GM21786 (cell line): Measurements from ENCODE around the gene TMEM205.
"Not testable (repeated sequence)": the region's sequence is repeated elsewhere in the genome, so short reads cannot be mapped to it uniquely, and the experiment has no call there.

Experiments
- ATAC-seq: cut with Tn5 transposase; IDR thresholded peaks from one replicate; pipeline ENCODE4 v1.9.1; 2021; ENCODE audit not compliant: unreplicated experiment

TMEM205 gene

DNA sequence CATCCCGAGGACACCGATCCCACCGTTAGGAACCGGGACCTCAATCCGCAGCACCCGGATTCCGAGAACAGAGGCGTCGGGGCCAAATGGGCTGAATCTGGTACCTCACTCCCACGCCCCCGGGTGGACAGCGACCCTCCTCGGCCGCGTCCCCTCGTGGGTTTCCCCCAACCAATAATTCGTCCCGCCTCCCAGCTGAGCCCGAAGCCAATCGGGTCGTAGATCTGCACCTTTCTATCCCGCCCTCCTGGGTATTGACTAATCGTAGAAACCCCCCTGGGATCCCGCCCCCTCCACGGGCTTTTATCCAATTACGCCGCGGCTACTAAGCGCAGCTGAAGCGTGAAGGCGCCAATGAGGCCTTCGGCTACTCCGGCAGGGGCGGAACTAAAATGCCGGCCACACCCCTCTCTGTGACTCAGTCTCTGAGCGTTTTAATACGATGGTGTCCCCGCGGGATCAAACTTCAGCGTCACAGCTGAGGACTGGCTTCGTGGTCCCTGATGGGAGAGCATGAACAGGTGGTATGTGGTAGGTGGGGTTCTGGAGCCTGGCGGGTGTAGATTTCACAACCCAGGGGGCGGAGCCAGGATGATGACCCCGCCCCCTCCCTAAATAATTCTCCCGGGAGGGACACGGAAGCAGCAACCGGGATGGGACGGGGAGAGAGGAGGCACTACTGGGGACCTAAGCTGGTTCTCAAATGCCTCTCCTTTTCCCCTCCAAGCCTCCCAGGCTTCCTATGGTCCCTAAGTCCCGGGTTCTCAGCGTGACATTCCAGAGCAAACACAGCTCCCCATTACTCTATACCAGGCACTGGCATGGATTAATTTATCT is at the start of gene TMEM205, which contains the start of gene CCDC159:
TSS of gene TMEM205 (minus strand) at position 165 of the 837 bp plus-strand sequence. CDS start 649 bp downstream, outside the sequence.
TSS of gene CCDC159 (plus strand) at position 416 of the 837 bp plus-strand sequence. CDS start at position 504, 88 bp downstream.
- peak; percentile 82 for ATAC-seq

DNA sequence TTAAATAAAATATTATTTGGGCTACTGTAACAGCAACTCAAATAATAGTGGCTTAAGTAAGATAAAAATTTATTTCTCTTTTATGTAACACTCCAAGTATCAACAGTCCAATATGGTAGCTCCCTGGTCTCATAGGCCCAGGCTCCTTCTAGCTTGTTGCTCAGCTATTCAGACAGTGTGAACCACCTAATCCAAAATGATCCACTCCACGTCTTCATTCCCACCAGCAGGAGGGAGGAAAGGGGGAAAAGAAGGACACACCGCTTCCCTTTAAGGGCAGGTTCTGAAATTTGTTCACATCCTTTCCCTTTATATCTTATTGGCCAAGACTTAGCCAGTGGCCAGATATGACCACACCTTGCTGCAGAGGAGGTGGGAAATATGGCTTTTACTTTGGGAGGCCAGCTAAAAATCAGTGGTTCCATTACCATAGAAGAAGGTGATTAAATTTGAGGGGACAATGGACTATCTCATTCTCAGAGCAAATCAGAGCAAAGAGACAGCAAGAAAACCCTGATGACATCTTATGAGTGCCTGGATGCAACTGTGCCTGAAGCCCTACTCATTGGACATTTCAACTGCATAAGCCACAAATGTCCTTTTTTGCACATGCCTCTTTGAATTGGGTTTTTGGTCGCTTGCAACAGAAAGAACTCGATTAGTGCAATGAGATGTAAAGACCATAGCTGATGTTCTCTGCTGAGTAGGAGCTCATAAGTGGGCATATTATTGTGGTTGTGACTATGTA is 45.0 kb upstream of the TMEM205 start:
- no peak for ATAC-seq

DNA sequence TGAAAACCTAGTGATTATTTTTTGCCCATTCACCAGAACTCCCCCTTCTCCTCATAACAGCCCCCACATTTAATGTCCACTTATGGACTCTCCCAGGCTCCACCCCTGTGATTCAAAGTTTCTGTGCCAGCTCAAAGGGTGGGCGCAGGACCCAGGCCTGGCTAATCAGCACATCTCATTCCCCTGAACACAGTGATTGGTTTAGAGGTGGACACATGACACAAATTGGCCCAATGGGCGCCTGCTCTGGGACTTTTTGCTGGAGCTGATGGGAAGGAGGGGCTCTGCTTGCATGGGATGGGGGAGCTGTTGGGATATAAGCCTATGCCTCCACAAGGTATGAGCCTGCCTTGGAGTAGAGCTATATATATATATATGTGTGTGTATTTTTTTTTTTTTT is 44.3 kb upstream of the TMEM205 start:
- no peak for ATAC-seq

DNA sequence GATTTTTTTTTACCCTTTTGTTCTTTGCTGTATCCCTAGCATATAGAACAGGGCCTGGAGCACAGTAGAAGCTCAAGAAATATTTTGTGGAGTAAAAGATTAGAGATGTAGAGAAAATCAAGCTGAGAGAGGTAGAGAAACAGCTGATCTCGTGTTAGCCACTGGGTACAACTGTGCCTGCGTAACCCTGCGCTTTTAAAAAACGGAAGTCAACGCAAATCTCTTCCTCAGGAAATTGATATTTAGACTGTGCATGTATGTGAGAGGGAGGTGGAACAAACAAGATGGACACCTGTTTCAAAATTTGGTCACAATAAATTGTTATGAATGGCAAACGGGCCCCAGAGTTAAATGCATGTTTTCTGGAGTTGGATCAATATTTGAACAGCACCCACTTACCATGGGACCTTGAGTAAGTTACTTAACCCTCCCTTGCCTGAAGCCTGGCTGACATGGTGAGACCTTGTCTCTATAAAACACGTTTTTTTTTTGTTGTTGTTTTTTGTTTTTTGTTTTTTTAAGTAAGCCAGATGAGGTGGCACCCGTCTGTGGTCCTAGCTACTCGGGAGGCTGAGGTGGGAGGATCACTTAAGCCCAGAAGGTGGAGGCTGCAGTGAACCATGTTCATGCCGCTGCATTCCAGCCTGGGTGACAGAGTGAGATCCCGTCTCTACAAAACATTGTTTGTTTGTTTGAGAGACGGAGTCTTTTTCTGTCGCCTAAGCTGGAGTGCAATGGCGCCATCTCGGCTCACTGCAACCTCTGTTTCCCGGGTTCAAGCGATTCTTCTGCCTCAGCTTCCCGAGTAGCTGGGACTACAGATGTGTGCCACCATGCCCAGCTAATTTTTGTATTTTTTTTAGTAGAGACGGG is 41.3 kb upstream of the TMEM205 start:
- no peak for ATAC-seq

DNA sequence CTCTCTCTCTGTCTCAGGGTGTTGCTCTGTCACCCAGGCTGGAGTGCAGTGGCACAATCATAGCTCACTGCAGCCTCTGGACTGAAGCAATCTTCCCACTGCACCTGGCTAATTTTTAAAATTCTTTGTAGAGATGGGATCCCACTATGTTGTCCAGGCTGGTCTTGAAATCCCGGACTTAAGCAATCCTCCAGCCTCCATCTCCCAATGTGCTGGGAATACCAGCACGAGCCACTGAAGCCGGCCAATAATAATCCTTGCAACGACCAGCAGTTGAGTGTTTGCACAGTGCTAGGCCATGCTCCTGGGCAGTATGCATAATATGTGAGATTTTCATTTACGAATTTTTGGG is 38.7 kb upstream of the TMEM205 start:
- ATAC-seq, result no peak

DNA sequence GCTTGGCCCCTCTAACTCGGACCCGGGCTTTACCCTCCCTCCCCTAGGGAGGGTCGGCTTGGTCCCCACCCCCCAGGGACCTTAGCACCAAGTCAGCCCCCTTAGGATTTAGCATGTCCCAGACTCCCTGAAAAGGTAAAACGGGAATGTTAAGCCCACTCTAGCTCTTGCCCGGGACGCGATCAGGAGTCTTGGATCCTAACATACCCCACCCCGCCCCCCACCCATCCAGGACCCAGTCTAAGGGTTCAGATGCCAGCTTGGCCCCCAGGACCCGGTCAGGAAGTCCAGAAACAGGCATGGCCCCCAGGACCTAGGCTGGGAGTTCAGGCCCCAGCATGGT is 37.6 kb upstream of the TMEM205 start:
- ATAC-seq, result no peak

DNA sequence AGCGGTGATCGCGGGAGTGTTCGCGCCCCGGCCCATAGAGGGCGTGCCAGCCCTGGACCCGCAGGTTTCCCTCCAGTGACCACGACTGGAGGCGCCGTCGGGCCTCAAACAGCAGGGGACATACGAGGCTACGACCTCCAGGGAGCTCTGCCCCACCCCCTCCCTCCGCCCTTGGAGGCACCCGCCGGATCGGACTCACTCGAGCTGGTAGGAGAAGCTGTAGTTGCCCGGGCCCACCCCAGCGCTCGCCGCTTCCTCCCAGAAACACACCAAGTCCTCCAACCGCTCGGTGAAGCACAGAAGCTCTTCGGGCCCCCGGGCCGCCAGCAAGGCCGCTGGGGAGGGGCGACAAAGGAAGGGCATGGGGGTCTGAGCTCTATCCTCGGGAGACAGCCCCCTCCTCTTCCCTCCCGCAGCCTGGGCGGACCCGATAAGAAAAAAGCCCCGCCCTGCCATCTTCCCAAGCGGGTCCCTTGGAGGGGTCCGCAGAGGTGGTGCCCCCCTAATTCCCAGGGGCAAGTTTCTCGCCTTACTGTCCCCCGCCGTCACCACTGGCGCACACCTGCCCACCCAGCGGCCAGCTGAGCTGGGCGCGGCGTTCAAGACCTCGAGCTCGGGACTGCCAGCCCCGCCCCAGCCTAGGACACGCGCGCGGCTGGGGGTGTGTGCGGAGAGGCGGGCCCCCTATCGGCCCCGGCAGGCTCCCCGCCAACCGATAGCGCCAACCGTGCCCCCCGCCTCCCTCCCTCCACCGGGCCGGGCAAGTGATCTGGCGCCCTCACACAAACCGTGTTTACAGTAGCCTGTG is 37.0 kb upstream of the TMEM205 start:
- ATAC-seq, result no peak

DNA sequence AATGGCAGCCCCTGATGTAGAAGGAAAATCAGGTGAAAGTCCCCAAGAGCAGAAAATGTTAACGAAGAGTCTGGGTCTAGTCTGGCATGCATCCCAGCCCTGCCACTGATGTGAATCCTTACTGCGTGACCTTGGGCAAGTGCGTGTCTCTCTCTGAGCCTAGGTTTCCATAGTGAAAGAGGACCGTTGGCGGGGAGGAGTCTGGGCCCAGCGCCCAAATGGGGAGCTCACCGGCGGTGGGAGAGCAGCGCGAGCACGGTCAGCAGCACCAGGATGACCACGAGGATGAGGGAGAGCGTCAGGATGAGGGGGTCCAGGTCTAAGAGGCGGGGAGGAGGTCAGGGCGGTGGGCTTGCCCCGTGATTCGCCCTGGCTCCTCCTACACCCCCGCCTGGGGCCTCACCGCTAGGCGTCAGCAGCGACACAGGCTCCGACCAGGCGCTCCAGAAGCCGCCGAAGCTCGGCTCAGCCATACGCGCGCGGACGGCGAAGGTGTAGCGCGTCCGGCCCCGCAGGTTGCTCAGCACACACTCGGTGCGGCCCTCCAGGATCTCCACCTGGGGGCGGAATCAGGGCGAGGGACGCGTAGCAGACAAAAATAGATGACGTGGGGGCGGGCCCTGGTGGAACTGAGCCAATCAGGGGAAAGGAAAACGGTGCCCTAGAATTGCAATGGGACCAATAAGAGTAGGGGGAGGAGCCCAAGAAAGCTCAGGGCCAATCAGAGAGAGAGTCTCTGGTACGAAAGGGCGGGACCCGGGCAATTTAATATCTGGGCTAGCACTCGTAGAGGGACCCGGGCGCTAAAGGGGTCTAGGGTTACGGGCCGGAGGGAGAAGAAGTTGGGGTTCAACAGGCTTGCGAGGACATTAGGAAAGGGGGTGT is 34.8 kb upstream of the TMEM205 start:
- peak; percentile 71 for ATAC-seq

DNA sequence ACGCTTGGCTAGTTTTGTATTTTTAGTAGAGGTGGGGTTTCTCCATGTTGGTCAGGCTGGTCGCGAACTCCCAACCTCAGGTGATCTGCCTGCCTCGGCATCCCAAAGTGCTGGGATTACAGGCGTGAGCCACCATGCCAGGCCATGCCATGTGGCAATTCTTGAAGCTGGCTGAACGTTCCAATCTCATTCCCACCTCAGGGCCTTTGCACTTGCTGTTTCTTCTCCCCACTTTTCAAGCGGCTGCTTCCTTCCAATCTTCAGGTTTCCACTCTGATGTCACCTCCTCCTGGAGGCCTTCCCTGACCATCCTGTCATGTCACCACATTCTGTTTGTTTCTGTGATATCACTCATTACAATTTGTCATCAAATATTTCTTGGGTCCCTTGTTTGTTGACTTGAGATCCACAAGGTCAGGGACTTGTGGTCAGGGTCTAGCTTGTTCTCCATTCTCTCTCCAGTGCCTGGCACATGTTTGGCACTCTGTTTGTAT is 33.8 kb upstream of the TMEM205 start:
- ATAC-seq, result no peak

DNA sequence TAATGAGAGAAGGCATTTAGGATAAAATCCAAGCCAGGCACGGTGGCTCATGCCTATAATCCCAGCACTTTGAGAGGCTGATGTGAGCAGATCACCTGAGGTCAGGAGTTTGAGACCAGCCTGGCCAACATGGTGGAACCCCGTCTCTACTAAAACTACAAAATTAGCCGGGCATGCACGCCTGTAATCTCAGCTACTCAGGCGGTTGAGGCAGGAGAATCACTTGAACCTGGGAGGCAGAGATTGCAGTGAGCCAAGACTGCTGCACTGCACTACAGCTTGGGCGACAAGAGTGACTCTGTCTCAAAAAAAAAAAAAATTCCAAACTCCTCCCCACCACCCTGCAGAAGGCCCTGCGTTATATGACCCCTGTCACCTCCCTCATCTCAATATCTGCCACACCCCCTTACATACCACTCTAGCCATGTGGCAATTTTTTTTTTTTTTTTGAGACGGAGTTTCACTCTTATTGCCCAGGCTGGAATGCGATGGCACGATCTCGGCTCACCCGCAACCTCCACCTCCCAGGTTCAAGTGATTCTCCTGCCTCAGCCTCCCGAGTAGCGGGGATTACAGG is 33.3 kb upstream of the TMEM205 start:
- not testable (repeated sequence) for ATAC-seq

DNA sequence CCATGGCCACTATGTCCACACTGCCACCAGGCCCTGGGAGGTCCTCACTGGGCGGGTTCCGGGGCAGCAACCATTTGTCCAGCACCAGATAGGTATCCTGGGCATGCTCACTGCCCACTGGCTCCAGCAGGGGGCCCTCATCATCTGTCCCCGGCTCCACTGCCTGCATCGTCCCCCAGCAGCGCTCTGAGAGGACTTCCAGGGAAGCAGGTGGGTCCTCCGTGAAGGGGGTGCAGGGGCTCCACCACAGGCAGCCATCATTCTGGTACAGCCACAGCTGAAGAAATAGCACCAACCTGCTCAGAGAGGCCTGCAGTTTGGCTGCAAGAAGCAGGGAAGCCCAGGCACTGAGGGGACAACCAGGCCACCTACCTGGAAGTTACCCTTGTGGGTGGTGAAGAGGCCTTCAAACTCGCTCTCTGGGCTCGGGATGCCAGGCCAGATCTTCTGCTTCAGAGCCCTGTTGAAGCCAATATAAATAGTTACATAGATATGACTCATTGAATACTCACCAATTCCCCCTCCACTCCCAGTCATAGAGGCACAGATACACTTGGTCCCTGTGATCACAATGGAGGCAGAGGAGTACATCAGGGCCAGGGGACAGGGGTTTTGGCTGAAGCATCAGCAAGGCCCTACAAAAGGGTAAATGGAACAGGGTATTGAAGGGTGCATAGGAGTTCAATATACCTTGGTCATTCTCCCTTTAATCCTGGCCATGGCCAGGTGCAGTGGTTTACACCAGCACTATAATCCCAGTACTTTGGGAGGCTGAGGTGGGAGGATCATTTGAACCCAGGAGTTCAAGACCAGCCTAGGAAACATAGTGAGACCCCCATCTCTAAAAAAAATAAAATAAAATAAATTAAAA is 32.5 kb upstream of the TMEM205 start:
- no peak for ATAC-seq

DNA sequence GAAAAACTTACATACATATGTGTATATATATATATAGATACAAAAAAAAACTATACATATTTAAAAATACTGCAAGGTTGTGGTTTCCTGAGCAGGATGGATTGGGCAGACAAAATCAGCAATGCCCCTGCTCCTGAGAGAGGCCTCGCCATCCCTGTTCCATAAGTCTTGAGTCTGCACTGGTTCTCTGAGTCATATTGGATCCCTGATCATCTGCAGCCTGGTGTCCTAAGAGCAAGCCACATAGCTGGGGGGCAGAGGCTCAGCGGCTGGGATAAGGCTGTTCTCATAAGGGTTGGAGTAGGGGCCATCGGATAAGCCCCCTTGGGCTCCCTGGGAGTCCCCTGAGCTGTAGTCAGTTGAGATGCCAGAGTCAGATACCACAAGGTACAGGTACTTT is 31.7 kb upstream of the TMEM205 start:
- ATAC-seq, result no peak

DNA sequence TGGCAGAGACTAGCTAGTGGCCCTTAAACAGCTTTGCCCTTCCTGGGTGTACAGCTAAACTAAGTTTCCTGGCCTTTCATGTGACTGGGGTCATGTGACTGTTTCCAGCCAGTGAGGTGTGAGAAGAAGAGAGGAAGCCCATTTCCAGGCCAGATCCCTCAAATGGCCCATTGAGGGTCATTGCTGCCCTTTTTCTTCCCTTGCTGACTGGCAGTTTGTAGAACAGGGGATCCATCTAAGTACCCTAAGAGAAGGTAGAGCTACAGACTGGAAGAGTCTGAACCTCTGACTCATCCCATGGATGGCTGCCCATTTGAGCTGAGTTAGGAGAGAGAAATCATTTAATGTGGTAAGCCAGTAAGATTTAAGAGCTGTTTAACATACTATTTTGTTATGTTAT is 31.2 kb upstream of the TMEM205 start:
- ATAC-seq, result no peak

DNA sequence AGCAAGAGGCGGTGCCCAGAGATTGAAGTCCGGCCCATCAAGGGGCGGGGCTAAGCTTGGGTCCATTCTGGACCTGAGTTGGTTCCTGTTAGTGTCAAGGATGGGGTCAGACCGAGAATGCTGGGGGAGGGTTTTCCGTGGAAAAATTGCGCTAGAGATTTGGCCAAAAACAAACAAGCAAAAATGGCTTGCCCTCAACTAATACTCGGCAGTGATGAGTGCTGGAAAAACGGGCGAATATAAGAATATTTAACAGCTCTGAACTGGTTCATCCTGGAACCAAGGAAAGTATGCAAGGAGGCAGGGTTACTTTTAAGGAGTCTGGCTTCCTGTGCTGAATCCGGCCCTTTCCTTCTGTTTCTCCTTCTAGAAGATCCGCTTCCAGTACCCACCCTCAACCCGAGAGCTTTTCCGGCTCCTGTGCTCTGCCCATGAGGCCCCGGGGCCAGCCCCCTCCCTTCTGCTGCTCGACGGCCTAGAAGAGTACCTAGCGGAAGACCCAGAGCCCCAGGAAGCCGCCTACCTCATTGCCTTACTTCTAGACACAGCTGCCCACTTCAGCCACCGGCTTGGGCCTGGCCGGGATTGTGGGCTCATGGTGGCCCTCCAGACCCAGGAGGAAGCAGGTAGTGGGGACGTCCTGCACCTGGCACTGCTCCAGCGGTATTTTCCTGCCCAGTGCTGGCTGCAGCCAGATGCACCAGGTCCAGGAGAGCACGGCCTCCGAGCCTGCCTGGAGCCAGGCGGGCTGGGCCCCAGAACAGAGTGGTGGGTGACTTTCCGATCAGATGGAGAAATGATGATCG is 29.3 kb upstream of the TMEM205 start:
- ATAC-seq, result no peak

DNA sequence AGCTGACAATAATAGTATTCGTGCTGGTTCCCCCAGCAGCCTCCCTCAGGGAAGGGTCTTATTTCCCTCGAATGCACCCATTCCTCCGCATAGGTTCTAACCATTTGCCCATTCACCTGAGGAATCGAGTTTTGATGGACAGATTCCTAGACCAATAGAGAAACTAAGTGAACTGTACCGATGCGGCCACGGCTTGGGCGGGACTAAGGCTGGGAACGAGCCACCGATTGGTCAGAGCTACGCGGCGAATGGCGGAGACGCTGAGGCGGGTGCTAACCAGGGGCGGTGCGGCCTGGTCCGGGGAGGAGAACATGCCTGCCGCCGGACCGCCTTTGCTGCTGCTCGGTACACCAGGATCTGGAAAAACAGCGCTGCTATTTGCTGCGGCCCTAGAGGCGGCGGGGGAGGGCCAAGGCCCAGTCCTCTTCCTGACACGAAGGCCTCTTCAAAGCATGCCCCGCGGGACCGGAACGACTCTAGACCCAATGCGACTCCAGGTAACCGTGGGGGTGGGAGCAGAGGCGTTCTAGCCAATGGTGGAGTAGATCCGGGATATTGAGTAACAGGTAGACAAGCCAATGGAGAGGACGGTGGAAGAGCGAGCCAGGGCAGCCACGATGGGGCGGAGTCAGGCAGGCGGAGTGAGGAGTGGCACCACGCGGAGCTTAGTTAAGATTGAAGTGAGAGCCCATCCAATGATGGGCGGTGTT is 28.5 kb upstream of the TMEM205 start, which contains the start of gene SWSAP1:
TSS of gene SWSAP1 (plus strand) at position 234 of the 710 bp plus-strand sequence. CDS start at position 249, 15 bp downstream.
- ATAC-seq, result peak; percentile 91

DNA sequence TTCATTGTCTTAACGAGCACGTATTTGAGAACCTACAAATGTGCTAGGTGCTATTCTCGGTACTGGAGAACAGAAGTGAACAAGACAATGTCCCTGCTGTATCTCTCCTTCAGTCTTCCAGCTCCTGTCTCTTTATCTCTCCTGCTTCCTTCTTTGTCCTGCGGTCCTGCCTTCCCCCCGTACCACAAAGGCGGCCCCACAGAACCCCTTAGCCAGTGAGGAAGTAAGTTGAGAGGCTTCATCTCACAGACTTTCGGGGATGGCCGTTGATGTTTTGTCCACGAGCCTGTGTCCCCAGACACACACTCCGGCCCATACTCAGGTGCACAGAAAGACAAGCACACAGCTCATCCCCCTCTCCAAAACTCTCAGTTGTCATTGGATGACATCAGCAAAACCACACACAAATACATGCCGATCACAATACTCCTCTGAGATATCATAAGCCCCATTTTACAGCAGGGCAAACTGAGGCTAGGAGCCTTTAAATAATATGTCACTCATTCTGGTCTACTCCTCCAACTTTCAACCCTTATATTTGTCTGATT is 27.9 kb upstream of the TMEM205 start:
- no peak for ATAC-seq
